Nephron (organoid): ENCODE data around the gene TRDN.

ENCODE experiments used
- H3K27ac Mint-ChIP-seq, 3 experiments: 2 replicates each; pipeline ENCODE4 v1.8.0; 2020; ENCODE audit warnings: mixed read lengths in 3 of 3, mild to moderate bottlenecking in 2 of 3, moderate library complexity in 1 of 3
- H3K27me3 Mint-ChIP-seq: 2 replicates; pipeline ENCODE4 v1.8.0; 2021; ENCODE audit warnings: low read depth, mild to moderate bottlenecking, moderate library complexity, mixed read lengths
- H3K36me3 Mint-ChIP-seq: 2 replicates; pipeline ENCODE4 v1.8.0; 2020; ENCODE audit warnings: low read depth, mixed read lengths
- H3K4me1 Mint-ChIP-seq: 2 replicates; pipeline ENCODE4 v1.8.0; 2020; ENCODE audit warnings: mixed read lengths
- H3K4me3 Mint-ChIP-seq, 3 experiments: 2 replicates each; pipeline ENCODE4 v1.8.0; 2020; ENCODE audit warnings: mild to moderate bottlenecking in 3 of 3, mixed read lengths in 3 of 3, moderate library complexity in 2 of 3
- H3K9me3 Mint-ChIP-seq: 2 replicates; pipeline ENCODE4 v1.8.0; 2020; ENCODE audit warnings: mixed read lengths
- TF ChIP-seq, protein P1 (sequence below), 3 experiments: fragments of 200-600 bp; sonication (generic); IDR thresholded peaks; one replicate each; pipeline ENCODE4 v1.5.0; 2021; ENCODE audit warnings: antibody characterized with exemption in 3 of 3; ENCODE audit not compliant: unreplicated experiment in 3 of 3

TRDN gene

DNA sequence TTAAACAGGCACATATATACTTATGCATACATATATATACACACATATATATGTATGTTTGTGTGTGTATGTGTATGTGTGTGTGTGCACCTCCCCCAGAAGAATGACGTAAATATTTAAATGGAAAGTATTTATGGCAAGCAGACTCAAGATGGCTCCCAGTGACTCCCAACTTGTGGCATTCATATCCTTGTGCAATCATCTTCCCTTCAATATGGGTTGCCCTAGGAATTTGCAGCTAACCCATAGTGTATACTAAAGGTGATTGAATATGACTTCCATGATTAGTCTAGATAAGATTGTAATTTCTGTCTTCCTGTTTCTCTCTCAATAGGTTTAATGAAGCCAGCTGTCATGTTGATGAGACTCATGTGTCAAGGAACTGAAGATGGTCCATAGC is 127.6 kb downstream of the TRDN start:
- no peaks in the 10 kb centered on the region for H3K36me3 Mint-ChIP-seq

DNA sequence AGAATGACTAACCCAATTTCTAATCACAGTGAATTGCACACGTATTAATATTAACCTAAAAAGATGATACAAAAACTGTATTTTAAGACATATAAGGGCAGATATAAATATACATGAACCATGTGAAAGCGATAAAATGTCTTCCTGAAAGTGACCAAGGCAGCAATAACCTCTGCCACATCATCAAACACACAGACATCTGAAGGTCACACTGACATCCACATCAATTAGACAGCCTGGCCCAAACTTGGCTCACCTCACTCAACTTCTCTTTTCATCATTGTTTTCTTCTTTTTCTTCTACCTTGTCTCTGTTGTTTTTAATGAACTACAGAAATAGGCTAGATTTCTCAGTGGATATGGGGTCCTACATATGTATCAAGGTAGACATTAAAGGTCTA is 128.5 kb downstream of the TRDN start:
- Mint-ChIP-seq H3K4me1 (peaks cover 4% of the 10 kb centered on the region), H3K9me3 (no peaks in the 10 kb centered on the region), H3K27ac (no peak overlapping the region), H3K36me3 (no peaks in the 10 kb centered on the region), H3K27me3 (no peaks in the 10 kb centered on the region), H3K4me3 (no peak overlapping the region)
- TF ChIP-seq, protein P1, sequence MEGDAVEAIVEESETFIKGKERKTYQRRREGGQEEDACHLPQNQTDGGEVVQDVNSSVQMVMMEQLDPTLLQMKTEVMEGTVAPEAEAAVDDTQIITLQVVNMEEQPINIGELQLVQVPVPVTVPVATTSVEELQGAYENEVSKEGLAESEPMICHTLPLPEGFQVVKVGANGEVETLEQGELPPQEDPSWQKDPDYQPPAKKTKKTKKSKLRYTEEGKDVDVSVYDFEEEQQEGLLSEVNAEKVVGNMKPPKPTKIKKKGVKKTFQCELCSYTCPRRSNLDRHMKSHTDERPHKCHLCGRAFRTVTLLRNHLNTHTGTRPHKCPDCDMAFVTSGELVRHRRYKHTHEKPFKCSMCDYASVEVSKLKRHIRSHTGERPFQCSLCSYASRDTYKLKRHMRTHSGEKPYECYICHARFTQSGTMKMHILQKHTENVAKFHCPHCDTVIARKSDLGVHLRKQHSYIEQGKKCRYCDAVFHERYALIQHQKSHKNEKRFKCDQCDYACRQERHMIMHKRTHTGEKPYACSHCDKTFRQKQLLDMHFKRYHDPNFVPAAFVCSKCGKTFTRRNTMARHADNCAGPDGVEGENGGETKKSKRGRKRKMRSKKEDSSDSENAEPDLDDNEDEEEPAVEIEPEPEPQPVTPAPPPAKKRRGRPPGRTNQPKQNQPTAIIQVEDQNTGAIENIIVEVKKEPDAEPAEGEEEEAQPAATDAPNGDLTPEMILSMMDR (IDR thresholded peaks at IDR 0.05; ENCODE audit: unreplicated experiment in 3 of 3), result no peak

More for the DNA sequence above, 127.6 kb downstream of the TRDN start:
- Mint-ChIP-seq H3K27ac (no peak overlapping the region), H3K4me3 (no peak overlapping the region), H3K27me3 (no peaks in the 10 kb centered on the region), H3K4me1 (peaks cover 4% of the 10 kb centered on the region), H3K9me3 (no peaks in the 10 kb centered on the region)
- TF ChIP-seq, protein P1 (IDR thresholded peaks at IDR 0.05; ENCODE audit: unreplicated experiment in 3 of 3), result no peak

DNA sequence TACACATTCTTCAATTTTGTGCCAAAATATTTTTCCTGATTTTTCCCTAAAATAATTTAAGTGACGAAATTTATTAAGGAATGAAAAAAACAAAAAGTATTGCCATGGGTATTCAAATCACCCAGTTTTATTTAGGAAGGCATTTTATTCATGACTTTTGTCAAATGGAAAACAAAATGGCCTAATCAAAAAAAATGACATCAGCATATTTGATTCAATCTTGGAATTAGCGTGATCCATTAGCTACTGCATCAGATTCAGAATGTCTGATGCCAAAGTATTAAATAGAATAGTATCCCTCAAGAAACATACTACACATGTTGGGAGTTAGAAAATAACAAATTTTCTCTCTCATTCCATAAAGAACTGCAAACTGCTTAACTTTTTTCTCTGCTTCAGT is 129.2 kb downstream of the TRDN start:
- Mint-ChIP-seq H3K4me3 (no peak overlapping the region), H3K27me3 (no peaks in the 10 kb centered on the region), H3K27ac (no peak overlapping the region), H3K4me1 (peaks cover 4% of the 10 kb centered on the region), H3K36me3 (no peaks in the 10 kb centered on the region), H3K9me3 (no peaks in the 10 kb centered on the region)
- TF ChIP-seq, protein P1 (IDR thresholded peaks at IDR 0.05; ENCODE audit: unreplicated experiment in 3 of 3), result no peak

DNA sequence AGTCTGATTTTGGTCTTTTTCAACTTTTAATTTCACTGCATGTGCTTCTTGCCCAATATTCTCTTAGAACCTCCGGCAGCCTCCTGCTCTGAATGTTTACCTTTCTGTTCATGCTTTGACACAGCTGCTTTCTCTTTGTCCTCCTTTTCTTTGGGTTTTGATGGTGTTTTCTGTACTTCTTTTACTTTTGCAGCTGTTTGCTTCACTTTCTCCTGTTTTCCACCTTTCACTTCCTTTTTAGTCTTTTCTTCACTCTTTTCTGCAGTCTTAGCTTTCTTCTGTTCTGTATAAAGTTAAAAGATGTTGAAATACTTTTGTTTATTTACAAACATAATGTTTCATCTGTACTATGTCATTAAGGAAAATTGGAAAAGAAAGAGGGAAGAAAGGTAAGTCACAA is 133.1 kb downstream of the TRDN start:
- Mint-ChIP-seq H3K36me3 (no peaks in the 10 kb centered on the region), H3K9me3 (no peaks in the 10 kb centered on the region), H3K4me3 (no peak overlapping the region), H3K4me1 (peaks cover 4% of the 10 kb centered on the region), H3K27me3 (no peaks in the 10 kb centered on the region), H3K27ac (no peak overlapping the region)
- TF ChIP-seq, protein P1 (IDR thresholded peaks at IDR 0.05; ENCODE audit: unreplicated experiment in 3 of 3), result no peak

DNA sequence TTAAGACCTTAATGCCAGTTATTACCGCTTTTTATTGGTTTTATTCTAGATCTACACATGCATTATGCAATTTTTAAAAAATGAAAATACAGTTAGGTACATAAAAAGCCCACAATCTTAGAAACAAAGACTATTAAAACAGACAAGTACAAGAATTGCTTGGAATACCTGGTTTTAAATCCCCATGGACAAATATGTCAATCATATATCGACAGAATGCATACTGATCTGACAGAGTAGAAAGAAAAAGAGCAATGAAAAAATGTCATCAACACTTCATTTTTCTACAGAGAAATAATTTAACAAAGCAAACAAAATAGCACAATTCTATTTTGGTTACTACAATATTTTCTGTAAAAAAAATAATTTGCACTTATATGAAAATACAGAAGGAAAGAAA is 139.7 kb downstream of the TRDN start:
- H3K36me3 Mint-ChIP-seq, result no peaks in the 10 kb centered on the region
- H3K9me3 Mint-ChIP-seq, result no peaks in the 10 kb centered on the region
- no peaks in the 10 kb centered on the region for H3K4me1 Mint-ChIP-seq
- no peak overlapping the region for H3K4me3 Mint-ChIP-seq
- H3K27me3 Mint-ChIP-seq, result no peaks in the 10 kb centered on the region
- no peak overlapping the region for H3K27ac Mint-ChIP-seq
- TF ChIP-seq, protein P1 (IDR thresholded peaks at IDR 0.05; ENCODE audit: unreplicated experiment in 3 of 3), result no peak

DNA sequence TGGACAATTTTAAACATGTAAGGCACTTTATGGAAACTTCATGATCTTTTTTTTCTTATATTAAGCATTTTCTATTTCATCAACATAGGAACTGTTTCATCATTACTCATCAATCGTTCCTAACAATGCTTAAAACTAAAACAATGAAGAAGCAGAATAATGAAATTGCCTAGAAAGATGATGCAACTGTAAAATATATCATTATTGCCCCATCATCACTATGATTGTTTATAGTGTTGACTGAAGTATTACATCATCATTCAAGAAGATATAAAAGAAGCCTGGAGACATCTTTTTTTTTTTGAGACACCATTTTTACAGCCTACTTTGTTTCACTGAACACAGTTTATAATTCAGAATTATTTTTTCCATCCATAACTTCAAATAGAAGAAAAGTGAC is 147.2 kb downstream of the TRDN start:
- Mint-ChIP-seq H3K9me3 (no peaks in the 10 kb centered on the region), H3K4me3 (no peak overlapping the region), H3K4me1 (no peaks in the 10 kb centered on the region)

More for the DNA sequence above, 147.2 kb downstream of the TRDN start:
- TF ChIP-seq, protein P1 (IDR thresholded peaks at IDR 0.05; ENCODE audit: unreplicated experiment in 3 of 3), result no peak
- Mint-ChIP-seq H3K27ac (no peak overlapping the region), H3K27me3 (no peaks in the 10 kb centered on the region), H3K36me3 (no peaks in the 10 kb centered on the region)
